ENCODE results near the gene NCAM2. TPM values are rescaled to one million over a fixed set of nuclear protein-coding genes. Genes with fewer than 3 reads are reported as not detected.

The NCAM2 gene
- total and polyA plus RNA-seq, 3 experiments from 2014 or later, result not detected

DNA sequence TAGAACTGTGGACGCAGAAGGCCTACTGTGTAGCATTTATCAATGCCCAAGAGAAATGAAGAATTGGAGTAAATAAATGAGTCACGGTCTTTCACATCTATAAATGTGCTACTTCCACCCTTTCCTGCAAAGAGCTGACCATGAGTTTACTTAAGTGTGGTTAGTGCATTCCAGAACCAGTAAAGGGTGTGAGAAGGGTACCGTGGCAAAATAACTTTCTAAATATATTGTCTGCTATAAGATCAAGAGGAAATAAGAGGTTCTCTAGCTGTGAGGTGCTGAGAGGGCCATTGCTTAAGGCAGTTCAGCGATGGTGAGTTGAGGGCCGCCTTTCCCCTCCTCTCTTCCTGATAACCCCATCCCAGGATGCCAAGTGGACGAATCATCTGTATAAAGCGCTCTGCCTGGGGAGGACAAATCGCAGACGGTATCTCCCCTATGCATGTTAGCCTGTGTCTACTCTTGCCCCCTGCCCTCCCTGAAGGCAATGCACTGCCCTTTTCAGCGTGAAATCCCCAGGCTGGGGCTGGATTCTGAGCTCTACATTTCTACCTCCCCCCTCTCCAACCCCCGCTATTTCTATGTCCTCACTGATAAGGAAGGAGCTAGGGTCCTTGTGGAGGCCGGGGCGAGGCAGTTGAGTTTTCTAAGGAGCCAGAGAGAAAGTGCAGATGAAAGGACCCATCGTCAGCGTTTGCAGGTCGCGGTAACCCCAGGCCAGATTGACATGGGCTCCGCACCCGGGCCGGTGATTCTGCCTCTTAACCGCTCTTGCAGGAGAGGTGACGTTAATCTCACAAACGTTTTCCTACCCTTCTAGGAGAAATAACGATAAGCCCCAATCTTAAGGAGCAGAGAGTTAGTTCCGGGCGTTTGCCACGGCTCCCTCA lies 1.5 kb upstream of the NCAM2 start:
- H3K36me3 Mint-ChIP-seq, result no peaks in the 10 kb centered on the region
- peaks cover 10 to 23% of the 10 kb centered on the region in 2 donors for H3K27me3 Mint-ChIP-seq
- ChIA-PET CTCF (no interaction called here), POLR2A (no interaction called here)
- no peak overlapping the region for H3K27ac Mint-ChIP-seq
- H3K36me3 ChIP-seq (ENCODE audit: insufficient read depth, low read length), result no peaks in the 10 kb centered on the region
- H3K9me3 Mint-ChIP-seq, result peaks cover 0 to 1% (median 0%) of the 10 kb centered on the region in 5 donors
- no peak overlapping the region for H3K27ac ChIP-seq (ENCODE audit: low read depth, low read length)
- H3K4me3 ChIP-seq (ENCODE audit: low read length), result peak overlapping the region; percentile 26
- peak overlapping the region; percentile 23 to 80 (median 56) for H3K4me3 Mint-ChIP-seq
- H3K4me1 Mint-ChIP-seq, result peaks cover 0 to 13% (median 9%) of the 10 kb centered on the region in 3 donors
- no peak for DNase-seq
- no peaks in the 10 kb centered on the region for H3K9me3 ChIP-seq (ENCODE audit: low read length)
- no peaks in the 10 kb centered on the region for H3K4me1 ChIP-seq (ENCODE audit: insufficient read depth, low read length)
- no peaks in the 10 kb centered on the region for H3K27me3 ChIP-seq (ENCODE audit: insufficient read depth, low read length, poor library complexity, severe bottlenecking)

DNA sequence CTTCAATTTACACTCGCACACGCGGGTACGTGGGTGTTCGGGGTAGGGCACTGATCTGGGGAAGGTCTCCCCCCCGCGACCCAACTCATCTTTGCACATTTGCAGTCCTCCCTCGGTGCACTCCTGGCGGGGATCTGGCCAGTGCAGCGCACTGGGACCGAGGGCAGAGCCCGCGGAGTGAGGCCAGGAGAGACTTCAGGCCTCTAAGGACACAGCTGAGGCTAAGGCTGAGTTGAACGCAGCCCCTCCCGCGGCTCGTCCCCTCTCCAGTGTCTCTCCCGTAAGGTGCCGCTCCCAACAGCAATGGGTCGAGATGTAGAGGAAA lies 936 bp upstream of the NCAM2 start:
- H3K4me1 Mint-ChIP-seq, result peaks cover 0 to 13% (median 9%) of the 10 kb centered on the region in 3 donors
- Histone ChIP-seq H3K27ac (ENCODE audit: low read depth, low read length) (no peak overlapping the region), H3K4me1 (ENCODE audit: insufficient read depth, low read length) (no peaks in the 10 kb centered on the region), H3K36me3 (ENCODE audit: insufficient read depth, low read length) (no peaks in the 10 kb centered on the region), H3K4me3 (ENCODE audit: low read length) (peak overlapping the region; percentile 26), H3K9me3 (ENCODE audit: low read length) (no peaks in the 10 kb centered on the region), H3K27me3 (ENCODE audit: insufficient read depth, low read length, poor library complexity, severe bottlenecking) (no peaks in the 10 kb centered on the region)
- H3K36me3 Mint-ChIP-seq, result no peaks in the 10 kb centered on the region
- CTCF ChIA-PET, result no interaction called here
- peaks cover 0 to 1% (median 0%) of the 10 kb centered on the region in 5 donors for H3K9me3 Mint-ChIP-seq
- POLR2A ChIA-PET, result no interaction called here
- no peak for DNase-seq
- no peak overlapping the region for H3K27ac Mint-ChIP-seq
- H3K4me3 Mint-ChIP-seq, result peak overlapping the region; percentile 23 to 80 (median 56)
- H3K27me3 Mint-ChIP-seq, result peaks cover 10 to 25% of the 10 kb centered on the region in 2 donors

DNA sequence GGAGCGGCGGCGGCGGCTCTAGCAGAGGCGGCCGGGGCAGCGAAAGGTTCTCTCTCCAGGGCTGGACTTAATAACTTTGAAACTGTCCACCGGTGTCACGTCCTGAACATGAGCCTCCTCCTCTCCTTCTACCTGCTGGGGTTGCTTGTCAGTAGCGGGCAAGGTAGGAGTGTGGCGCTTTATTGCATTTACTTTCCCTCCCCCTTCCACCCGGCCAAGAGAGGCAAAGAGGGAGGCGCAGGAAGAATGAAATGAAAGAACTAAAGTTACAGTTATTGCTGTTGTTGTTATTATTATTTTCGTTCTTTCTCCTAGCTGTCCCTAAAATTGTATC lies 214 bp downstream of the NCAM2 start:
- peaks cover 0 to 13% (median 9%) of the 10 kb centered on the region in 3 donors for H3K4me1 Mint-ChIP-seq
- H3K27ac Mint-ChIP-seq, result peak overlapping the region in 1 of 8 donors; percentile 26
- H3K36me3 Mint-ChIP-seq, result no peaks in the 10 kb centered on the region
- H3K9me3 ChIP-seq (ENCODE audit: low read length), result no peaks in the 10 kb centered on the region
- peak overlapping the region in 6 of 7 donors; percentile 19 to 81 (median 73) for H3K4me3 Mint-ChIP-seq
- ChIA-PET CTCF (no interaction called here), POLR2A (no interaction called here)
- H3K27me3 Mint-ChIP-seq, result peaks cover 10 to 25% of the 10 kb centered on the region in 2 donors
- H3K36me3 ChIP-seq (ENCODE audit: insufficient read depth, low read length), result no peaks in the 10 kb centered on the region
- H3K4me3 ChIP-seq (ENCODE audit: low read length), result peak overlapping the region; percentile 40
- peaks cover 0 to 1% (median 0%) of the 10 kb centered on the region in 5 donors for H3K9me3 Mint-ChIP-seq
- no peaks in the 10 kb centered on the region for H3K4me1 ChIP-seq (ENCODE audit: insufficient read depth, low read length)
- no peaks in the 10 kb centered on the region for H3K27me3 ChIP-seq (ENCODE audit: insufficient read depth, low read length, poor library complexity, severe bottlenecking)
- H3K27ac ChIP-seq (ENCODE audit: low read depth, low read length), result no peak overlapping the region
- no peak for DNase-seq

DNA sequence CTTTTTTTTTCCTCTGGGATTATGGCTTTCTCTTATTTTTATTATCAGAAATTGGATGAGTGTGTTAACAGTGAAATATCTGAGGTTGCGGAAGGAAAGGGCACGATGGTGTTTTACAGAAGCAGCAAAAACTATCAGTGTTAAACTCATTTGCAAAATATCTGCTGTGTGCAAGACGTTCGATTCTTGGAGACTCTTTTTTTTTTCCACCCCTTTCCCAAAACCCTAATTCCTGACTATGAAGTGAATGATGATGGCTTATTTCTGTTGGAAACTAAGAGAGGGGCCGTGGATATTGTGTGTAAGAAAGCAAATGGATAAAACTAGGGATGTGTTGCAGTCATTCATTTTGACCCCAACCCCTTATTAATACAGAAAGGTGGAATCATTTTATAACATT lies 677 bp downstream of the NCAM2 start:
- Mint-ChIP-seq H3K27ac (no peak overlapping the region), H3K4me3 (peak overlapping the region in 5 of 7 donors; percentile 72 to 81 (median 73)), H3K36me3 (no peaks in the 10 kb centered on the region), H3K27me3 (peaks cover 10 to 25% of the 10 kb centered on the region in 2 donors), H3K4me1 (peaks cover 0 to 13% (median 9%) of the 10 kb centered on the region in 3 donors), H3K9me3 (peaks cover 0 to 1% (median 0%) of the 10 kb centered on the region in 5 donors)
- no peak overlapping the region for H3K27ac ChIP-seq (ENCODE audit: low read depth, low read length)
- H3K36me3 ChIP-seq (ENCODE audit: insufficient read depth, low read length), result no peaks in the 10 kb centered on the region
- no peaks in the 10 kb centered on the region for H3K9me3 ChIP-seq (ENCODE audit: low read length)
- POLR2A ChIA-PET, result no interaction called here
- no peak for DNase-seq
- peak overlapping the region; percentile 40 for H3K4me3 ChIP-seq (ENCODE audit: low read length)
- H3K4me1 ChIP-seq (ENCODE audit: insufficient read depth, low read length), result no peaks in the 10 kb centered on the region
- CTCF ChIA-PET, result no interaction called here
- no peaks in the 10 kb centered on the region for H3K27me3 ChIP-seq (ENCODE audit: insufficient read depth, low read length, poor library complexity, severe bottlenecking)

DNA sequence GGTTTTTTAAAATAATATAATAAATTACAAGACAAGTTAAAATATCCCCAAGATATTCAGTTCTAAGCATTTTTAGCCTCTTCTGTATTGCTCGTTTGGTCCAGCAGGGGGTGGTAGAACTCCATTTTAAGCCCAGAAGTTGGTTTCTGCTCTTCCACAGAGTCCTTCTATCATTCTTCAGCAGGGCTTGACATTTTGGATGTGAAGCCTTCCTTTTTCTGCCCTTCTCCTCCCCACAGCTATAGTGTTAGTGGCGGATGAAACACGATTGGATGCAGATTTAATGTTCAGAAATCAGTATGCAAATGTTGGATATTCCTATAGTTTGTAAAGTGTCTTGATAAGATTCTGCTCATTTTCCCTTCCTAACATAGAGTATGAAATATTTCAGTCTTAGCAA lies 1.4 kb downstream of the NCAM2 start:
- ChIA-PET POLR2A (no interaction called here), CTCF (no interaction called here)
- Mint-ChIP-seq H3K27ac (no peak overlapping the region), H3K9me3 (peaks cover 0 to 1% (median 0%) of the 10 kb centered on the region in 5 donors), H3K36me3 (no peaks in the 10 kb centered on the region), H3K4me3 (peak overlapping the region in 1 of 7 donors; percentile 32), H3K27me3 (peaks cover 10 to 25% of the 10 kb centered on the region in 2 donors), H3K4me1 (peaks cover 0 to 13% (median 9%) of the 10 kb centered on the region in 3 donors)
- H3K27ac ChIP-seq (ENCODE audit: low read depth, low read length), result no peak overlapping the region
- no peaks in the 10 kb centered on the region for H3K9me3 ChIP-seq (ENCODE audit: low read length)
- H3K4me1 ChIP-seq (ENCODE audit: insufficient read depth, low read length), result no peaks in the 10 kb centered on the region
- no peak for DNase-seq
- no peak overlapping the region for H3K4me3 ChIP-seq (ENCODE audit: low read length)
- no peaks in the 10 kb centered on the region for H3K27me3 ChIP-seq (ENCODE audit: insufficient read depth, low read length, poor library complexity, severe bottlenecking)
- H3K36me3 ChIP-seq (ENCODE audit: insufficient read depth, low read length), result no peaks in the 10 kb centered on the region

DNA sequence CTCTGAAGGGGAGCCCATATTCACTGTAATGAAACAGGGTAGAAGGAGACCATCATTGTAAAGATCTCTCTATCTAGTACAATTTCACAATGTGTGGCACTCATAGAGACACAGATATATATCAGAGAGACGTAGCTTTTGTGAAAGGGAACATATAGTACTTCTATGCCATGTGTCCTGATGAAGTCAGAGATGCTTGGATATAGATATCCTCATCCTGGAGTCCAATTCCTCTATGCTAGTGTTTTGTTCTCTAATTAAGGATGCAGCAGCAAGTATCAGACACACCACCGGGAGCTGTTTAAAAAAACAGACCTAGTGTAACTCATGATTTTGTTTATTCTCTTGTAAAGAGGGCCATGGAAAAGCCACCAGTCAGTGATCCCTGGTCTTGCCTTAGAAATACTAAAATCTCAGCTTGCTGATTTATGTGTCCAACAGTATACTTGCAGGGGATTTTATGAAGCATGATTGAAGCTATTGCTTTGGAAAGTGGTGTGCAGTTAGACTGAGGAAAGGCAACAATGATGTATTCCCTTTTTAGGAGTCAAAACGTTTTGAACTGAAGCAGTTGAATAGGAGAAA lies 2.5 kb downstream of the NCAM2 start:
- Histone ChIP-seq H3K4me1 (ENCODE audit: insufficient read depth, low read length) (no peaks in the 10 kb centered on the region), H3K9me3 (ENCODE audit: low read length) (no peaks in the 10 kb centered on the region), H3K27ac (ENCODE audit: low read depth, low read length) (no peak overlapping the region), H3K36me3 (ENCODE audit: insufficient read depth, low read length) (no peaks in the 10 kb centered on the region), H3K27me3 (ENCODE audit: insufficient read depth, low read length, poor library complexity, severe bottlenecking) (no peaks in the 10 kb centered on the region), H3K4me3 (ENCODE audit: low read length) (no peak overlapping the region)
- ChIA-PET POLR2A (no interaction called here), CTCF (no interaction called here)
- Mint-ChIP-seq H3K36me3 (no peaks in the 10 kb centered on the region), H3K9me3 (no peaks in the 10 kb centered on the region), H3K4me1 (peaks cover 0 to 13% (median 9%) of the 10 kb centered on the region in 3 donors), H3K27ac (no peak overlapping the region), H3K27me3 (peaks cover 10 to 25% of the 10 kb centered on the region in 2 donors), H3K4me3 (no peak overlapping the region)
- no peak for DNase-seq

DNA sequence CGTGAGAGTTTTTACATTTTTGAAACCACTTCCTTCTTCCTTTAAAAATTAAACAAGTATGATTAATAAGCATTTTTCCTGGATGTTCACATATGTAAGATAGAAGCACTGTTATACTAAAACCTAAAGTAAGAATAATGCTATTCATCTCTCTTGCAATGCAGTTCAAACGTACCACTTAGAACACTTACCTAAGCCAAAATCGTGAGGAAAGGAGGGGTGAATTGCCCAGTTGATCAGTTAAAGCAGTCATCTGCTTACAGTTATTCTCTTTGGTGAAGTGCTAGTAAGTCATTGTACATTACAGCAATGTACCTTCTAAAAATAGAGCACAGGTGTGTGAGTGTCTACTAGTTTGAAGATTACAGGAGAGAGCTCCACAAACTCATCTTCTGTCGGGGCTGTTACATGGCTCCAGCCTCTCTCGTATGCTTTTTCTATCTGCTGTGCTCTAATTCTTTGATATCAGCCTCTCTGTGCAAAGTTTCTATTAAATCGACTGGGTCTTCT lies 3.4 kb downstream of the NCAM2 start:
- Histone ChIP-seq H3K9me3 (ENCODE audit: low read length) (no peaks in the 10 kb centered on the region), H3K36me3 (ENCODE audit: insufficient read depth, low read length) (no peaks in the 10 kb centered on the region), H3K27ac (ENCODE audit: low read depth, low read length) (no peak overlapping the region), H3K27me3 (ENCODE audit: insufficient read depth, low read length, poor library complexity, severe bottlenecking) (no peaks in the 10 kb centered on the region), H3K4me3 (ENCODE audit: low read length) (no peak overlapping the region), H3K4me1 (ENCODE audit: insufficient read depth, low read length) (no peaks in the 10 kb centered on the region)
- DNase-seq, result no peak
- ChIA-PET CTCF (no interaction called here), POLR2A (no interaction called here)
- Mint-ChIP-seq H3K4me3 (no peak overlapping the region), H3K4me1 (peaks cover 0 to 13% (median 9%) of the 10 kb centered on the region in 3 donors), H3K9me3 (no peaks in the 10 kb centered on the region), H3K36me3 (no peaks in the 10 kb centered on the region), H3K27ac (no peak overlapping the region), H3K27me3 (peaks cover 10 to 25% of the 10 kb centered on the region in 2 donors)

DNA sequence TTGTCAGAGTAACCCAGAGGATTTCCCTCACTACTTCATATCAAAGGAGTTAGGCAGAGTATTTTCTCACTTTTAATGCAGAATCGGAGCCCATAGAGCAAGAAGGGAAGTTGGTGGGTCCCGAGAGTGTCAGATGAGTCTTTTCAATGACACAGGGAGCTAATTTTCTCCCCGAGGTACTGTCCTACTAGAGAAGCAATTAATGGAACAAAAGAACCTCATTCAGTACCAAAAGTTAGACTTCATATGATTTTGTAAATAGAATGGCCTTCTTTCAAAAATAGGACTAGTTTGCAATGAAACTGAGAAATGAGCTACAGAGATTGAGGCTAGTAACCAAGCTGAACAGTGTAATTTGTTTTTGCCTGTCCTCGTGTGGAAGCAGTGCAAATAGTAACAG lies 3.9 kb downstream of the NCAM2 start:
- Mint-ChIP-seq H3K27me3 (peaks cover 9 to 25% of the 10 kb centered on the region in 2 donors), H3K9me3 (no peaks in the 10 kb centered on the region), H3K36me3 (no peaks in the 10 kb centered on the region), H3K4me3 (no peak overlapping the region), H3K27ac (no peak overlapping the region), H3K4me1 (peaks cover 0 to 13% (median 9%) of the 10 kb centered on the region in 3 donors)
- no peaks in the 10 kb centered on the region for H3K4me1 ChIP-seq (ENCODE audit: insufficient read depth, low read length)
- DNase-seq, result no peak
- no peak overlapping the region for H3K4me3 ChIP-seq (ENCODE audit: low read length)
- H3K27me3 ChIP-seq (ENCODE audit: insufficient read depth, low read length, poor library complexity, severe bottlenecking), result no peaks in the 10 kb centered on the region
- CTCF ChIA-PET, result no interaction called here
- POLR2A ChIA-PET, result no interaction called here
- no peak overlapping the region for H3K27ac ChIP-seq (ENCODE audit: low read depth, low read length)
- no peaks in the 10 kb centered on the region for H3K9me3 ChIP-seq (ENCODE audit: low read length)
- no peaks in the 10 kb centered on the region for H3K36me3 ChIP-seq (ENCODE audit: insufficient read depth, low read length)
